Smooth muscle cell (in vitro differentiated cells): ENCODE data around the gene TSPAN18. TPM values are rescaled to one million over a fixed set of nuclear protein-coding genes. Genes with fewer than 3 reads are reported as not detected.

Experiments
- DNase-seq: peaks from one replicate; lab custom pipeline; 2025; ENCODE audit not compliant: unreplicated experiment; lab: John Stamatoyannopoulos, UW
- H2AFZ ChIP-seq: fragments of 200-600 bp; sonication (generic); 2 replicates; pipeline ENCODE4 v1.6.0; 2016; ENCODE audit warnings: antibody characterized with exemption, low read depth, mild to moderate bottlenecking
- H3F3A ChIP-seq: fragments of 200-600 bp; sonication (generic); 2 replicates; pipeline ENCODE4 v1.6.0; 2017; ENCODE audit warnings: antibody characterized with exemption, low read depth
- H3K27ac ChIP-seq: fragments of 200-600 bp; sonication (generic); 2 replicates; pipeline ENCODE4 v1.5.1; 2016; ENCODE audit warnings: low read depth, mild to moderate bottlenecking
- H3K27me3 ChIP-seq: fragments of 200-600 bp; sonication (generic); 2 replicates; pipeline ENCODE4 v1.6.1; 2016; ENCODE audit warnings: low read depth, mild to moderate bottlenecking
- H3K36me3 ChIP-seq: fragments of 200-600 bp; sonication (generic); 2 replicates; pipeline ENCODE4 v1.5.1; 2016; ENCODE audit warnings: low read depth
- H3K4me1 ChIP-seq: fragments of 200-600 bp; sonication (generic); 2 replicates; pipeline ENCODE4 v1.5.1; 2016; ENCODE audit warnings: low read depth
- H3K4me2 ChIP-seq: fragments of 200-600 bp; sonication (generic); 2 replicates; pipeline ENCODE4 v1.6.0; 2016; ENCODE audit warnings: mild to moderate bottlenecking
- H3K4me3 ChIP-seq: fragments of 200-600 bp; sonication (generic); 2 replicates; pipeline ENCODE4 v1.5.1; 2016; ENCODE audit warnings: mild to moderate bottlenecking
- H3K79me2 ChIP-seq: fragments of 200-600 bp; sonication (generic); 2 replicates; pipeline ENCODE4 v1.6.0; 2016; ENCODE audit warnings: low read depth, mild to moderate bottlenecking
- H3K9ac ChIP-seq: fragments of 200-600 bp; sonication (generic); 2 replicates; pipeline ENCODE4 v1.6.0; 2016; ENCODE audit warnings: low read depth
- H3K9me3 ChIP-seq: fragments of 200-600 bp; sonication (generic); replicated peaks from 2 replicates; pipeline ENCODE4 v1.5.1; 2016; ENCODE audit warnings: low read depth
- H4K20me1 ChIP-seq: fragments of 200-600 bp; sonication (generic); 2 replicates; pipeline ENCODE4 v1.6.0; 2016; ENCODE audit warnings: low read depth
- CTCF ChIP-seq: fragments of 200-600 bp; sonication (generic); IDR thresholded peaks from 2 replicates; pipeline ENCODE4 v1.5.1; 2017; ENCODE audit warnings: borderline replicate concordance, mild to moderate bottlenecking, antibody characterized with exemption; ENCODE audit not compliant: insufficient read depth, poor library complexity, severe bottlenecking
- WGBS: methylation state at CpG from one replicate; pipeline ENCODE4 v1.1.7; 2016; ENCODE audit warnings: low lambda C conversion rate; 5-methylcytosine and 5-hydroxymethylcytosine counted together
- polyA plus RNA-seq: library from polyadenylated mRNA; unstranded; fragments of >200 nt; fragmentation: Nextera tagmentation; extraction: Ambion mirVana; gene quantifications from 2 replicates; pipeline ENCODE4 v1.2.1, GENCODE V29; 2016
- total RNA-seq: library from RNA; depleted of rRNA; stranded (reverse); fragments of >200 nt; gene quantifications from 2 replicates; pipeline ENCODE4 v1.2.3, GENCODE V29; 2014

TSPAN18 gene
- total and polyA plus RNA-seq, 2 experiments from 2014 or later, result 3.4 to 15.3 TPM

- H3K27me3 ChIP-seq, result no peaks in the 10 kb centered on the region
- TF ChIP-seq CTCF, result no peak
- H3K9ac ChIP-seq, result no peak overlapping the region
- no peak for DNase-seq
- no peaks in the 10 kb centered on the region for H3K79me2 ChIP-seq
- no peaks in the 10 kb centered on the region for H3K36me3 ChIP-seq
- H2AFZ ChIP-seq, result no peak overlapping the region
- H3K4me1 ChIP-seq, result peaks cover 38% of the 10 kb centered on the region
- peaks cover 43% of the 10 kb centered on the region for H3F3A ChIP-seq
- 20% methylated on average over 1 of the region's 1 CpG for WGBS
- H3K4me3 ChIP-seq, result no peak overlapping the region
- H3K4me2 ChIP-seq, result peak overlapping the region; percentile 32
- H3K27ac ChIP-seq, result peak overlapping the region; percentile 59
- H4K20me1 ChIP-seq, result no peaks in the 10 kb centered on the region
- no peaks in the 10 kb centered on the region for H3K9me3 ChIP-seq
Observed at GRCh38 chr11:44760477-44760872, 33.7 kb downstream of the TSPAN18 start.

GRCh38 chr11:44760917-44761550, 34.3 kb downstream of the TSPAN18 start:
- no peak for TF ChIP-seq CTCF
- no peak for DNase-seq
- Histone ChIP-seq H3K9ac (peak overlapping the region; percentile 37), H3F3A (peaks cover 43% of the 10 kb centered on the region), H3K4me2 (peak overlapping the region; percentile 32), H3K27ac (peak overlapping the region; percentile 59), H3K4me3 (no peak overlapping the region), H3K9me3 (no peaks in the 10 kb centered on the region), H3K27me3 (no peaks in the 10 kb centered on the region), H3K79me2 (no peaks in the 10 kb centered on the region), H4K20me1 (no peaks in the 10 kb centered on the region), H3K4me1 (peaks cover 38% of the 10 kb centered on the region), H3K36me3 (no peaks in the 10 kb centered on the region), H2AFZ (no peak overlapping the region)
- 17% methylated on average over 10 of the region's 10 CpGs for WGBS

DNA sequence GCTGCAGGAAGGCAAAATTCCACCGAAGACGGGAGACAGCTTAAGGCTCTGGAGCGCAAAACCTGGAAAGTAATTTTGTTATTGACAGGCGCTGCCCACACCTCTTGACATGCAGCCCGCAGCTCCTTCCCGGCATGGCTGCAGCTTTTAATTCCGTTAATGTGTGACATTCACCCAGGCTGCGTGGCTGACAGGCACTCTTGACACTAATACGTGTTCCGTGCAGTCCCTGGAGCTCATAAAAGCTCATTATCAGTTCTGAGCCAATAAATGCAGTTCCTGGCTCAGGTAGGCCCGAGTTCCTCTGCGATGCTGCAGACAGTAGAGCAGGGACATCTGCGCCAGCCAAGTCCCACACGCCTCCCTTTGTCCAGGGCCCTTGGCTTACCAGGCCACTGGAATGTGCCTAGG, 34.8 kb downstream of the TSPAN18 start:
- H3K4me1 ChIP-seq, result peaks cover 38% of the 10 kb centered on the region
- no peak for TF ChIP-seq CTCF
- no peaks in the 10 kb centered on the region for H3K36me3 ChIP-seq
- H3K4me3 ChIP-seq, result no peak overlapping the region
- H4K20me1 ChIP-seq, result no peaks in the 10 kb centered on the region
- H3K9me3 ChIP-seq, result no peaks in the 10 kb centered on the region
- no peak overlapping the region for H2AFZ ChIP-seq
- H3K9ac ChIP-seq, result peak overlapping the region; percentile 37
- peak overlapping the region; percentile 59 for H3K27ac ChIP-seq
- DNase-seq, result no peak
- peak overlapping the region; percentile 32 for H3K4me2 ChIP-seq
- no peaks in the 10 kb centered on the region for H3K27me3 ChIP-seq
- no peaks in the 10 kb centered on the region for H3K79me2 ChIP-seq
- peaks cover 43% of the 10 kb centered on the region for H3F3A ChIP-seq
- 28% methylated on average over 14 of the region's 14 CpGs for WGBS
